ENCODE results near the gene P4HA2. TPM values are rescaled to one million over a fixed set of nuclear protein-coding genes. Genes with fewer than 3 reads are reported as not detected.

Gene P4HA2
- total RNA-seq, 4 donors from 2014 or later = 15.9 to 26.9 (median 22.8) TPM

GRCh38 chr5:132143148-132143547 lies 84.5 kb downstream of the P4HA2 start:
- H3K4me1 ChIP-seq = no peaks in the 10 kb centered on the region
- TF ChIP-seq POLR2A (IDR thresholded peaks at IDR 0.05) = no peak
- 90 to 93% methylated on average over 1 of the region's 1 CpG for WGBS, 2 donors
- DNase-seq (ENCODE audit: low spot score in 2 of 2) = no peak
- no peaks in the 10 kb centered on the region for H3K27me3 ChIP-seq
- H3K36me3 ChIP-seq = no peaks in the 10 kb centered on the region
- peaks cover 0 to 42% (median 10%) of the 10 kb centered on the region in 4 donors for H3K9me3 ChIP-seq
- H3K27ac ChIP-seq = no peak overlapping the region
- H3K4me3 ChIP-seq = no peak overlapping the region

- H3K27me3 ChIP-seq = no peaks in the 10 kb centered on the region
- no peaks in the 10 kb centered on the region for H3K36me3 ChIP-seq
- H3K9me3 ChIP-seq = peaks cover 0 to 42% (median 10%) of the 10 kb centered on the region in 4 donors
- DNase-seq (ENCODE audit: low spot score in 2 of 2) = no peak
- H3K4me1 ChIP-seq = no peaks in the 10 kb centered on the region
- no peak overlapping the region for H3K27ac ChIP-seq
- no peak for TF ChIP-seq EP300 (IDR thresholded peaks at IDR 0.05)
- TF ChIP-seq CTCF (IDR thresholded peaks at IDR 0.05) = no peak
- no peak for TF ChIP-seq POLR2A (IDR thresholded peaks at IDR 0.05)
- no peak overlapping the region for H3K4me3 ChIP-seq
Measured at GRCh38 chr5:132142459-132142858, 85.2 kb downstream of the P4HA2 start.

Small RNA genes lying within 50 kb of the gene (small RNA-seq; reads per million reads assigned to genes)
- not detected for gene AC063976.4

Other genes with a start within 250 kb of the P4HA2 start
- 1 to 10 TPM in 1 of 4 donors, under 1 TPM in 3; 0.22 to 3.3 (median 0.81) TPM for gene ACSL6, start 216.2 kb downstream of the P4HA2 start, total RNA-seq
- not detected for gene IL3, start 167.2 kb downstream of the P4HA2 start, total RNA-seq
- gene CSF2, start 154.1 kb downstream of the P4HA2 start, total RNA-seq = not detected
- gene PDLIM4, start 29.8 kb upstream of the P4HA2 start, total RNA-seq = 10 to 100 TPM; 32.4 to 90.9 (median 50.8) TPM
- gene SLC22A4, start 66.5 kb upstream of the P4HA2 start, total RNA-seq = 1 to 10 TPM; 1.9 to 4.2 (median 2.5) TPM
- gene SLC22A5, start 141.9 kb upstream of the P4HA2 start, total RNA-seq = 10 to 100 TPM; 11.3 to 19.0 (median 16.3) TPM